Stomach smooth muscle (tissue), 2 donors: Measurements from ENCODE around the gene GPBP1L1.

ENCODE experiments used
- H3K27ac ChIP-seq: one replicate; pipeline ENCODE4 v1.7.0; 2013; ENCODE audit warnings: mild to moderate bottlenecking, low read length, inconsistent platforms
- H3K27me3 ChIP-seq, 2 donors: one replicate each; pipeline ENCODE4 v1.7.0; 2013; ENCODE audit warnings: low read length in 2 of 2; ENCODE audit not compliant: insufficient read depth in 2 of 2, control insufficient read depth in 1 of 2
- H3K36me3 ChIP-seq, 2 donors: one replicate each; pipeline ENCODE4 v1.7.0; 2013; ENCODE audit warnings: low read length in 2 of 2; ENCODE audit not compliant: control insufficient read depth in 2 of 2, insufficient read depth in 2 of 2
- H3K4me1 ChIP-seq: one replicate; pipeline ENCODE4 v1.7.0; 2013; ENCODE audit warnings: low read length; ENCODE audit not compliant: control insufficient read depth, insufficient read depth
- H3K4me3 ChIP-seq, 2 donors: one replicate each; pipeline ENCODE4 v1.7.0; 2013; ENCODE audit warnings: low read length in 2 of 2
- H3K9ac ChIP-seq, 2 donors: one replicate each; pipeline ENCODE4 v1.7.0; 2013; ENCODE audit warnings: low read length in 2 of 2, mild to moderate bottlenecking in 1 of 2
- H3K9me3 ChIP-seq, 2 donors: one replicate each; pipeline ENCODE4 v1.7.0; 2013; ENCODE audit warnings: low read length in 2 of 2; ENCODE audit not compliant: control insufficient read depth in 2 of 2
- donor health status: healthy.
- donor health status: Pancreatic carcinoma.

GPBP1L1 gene

GRCh38 chr1:45666836-45667235 lies 19.5 kb downstream of the GPBP1L1 start:
- Histone ChIP-seq H3K27ac (no peak overlapping the region), H3K9ac (no peak overlapping the region), H3K27me3 (no peaks in the 10 kb centered on the region), H3K4me3 (no peak overlapping the region), H3K9me3 (no peaks in the 10 kb centered on the region), H3K4me1 (peaks cover 7% of the 10 kb centered on the region), H3K36me3 (no peaks in the 10 kb centered on the region)

GRCh38 chr1:45660336-45660735 lies 26.0 kb downstream of the GPBP1L1 start:
- Histone ChIP-seq H3K36me3 (peaks cover 30 to 38% of the 10 kb centered on the region in 2 donors), H3K27ac (no peak overlapping the region), H3K9ac (no peak overlapping the region), H3K27me3 (no peaks in the 10 kb centered on the region), H3K4me3 (no peak overlapping the region), H3K4me1 (no peaks in the 10 kb centered on the region), H3K9me3 (no peaks in the 10 kb centered on the region)

GRCh38 chr1:45659222-45659621 lies 27.1 kb downstream of the GPBP1L1 start:
- H3K36me3 ChIP-seq, result peaks cover 39 to 49% of the 10 kb centered on the region in 2 donors
- H3K9ac ChIP-seq, result no peak overlapping the region
- H3K9me3 ChIP-seq, result no peaks in the 10 kb centered on the region
- no peak overlapping the region for H3K4me3 ChIP-seq
- no peaks in the 10 kb centered on the region for H3K27me3 ChIP-seq
- no peak overlapping the region for H3K27ac ChIP-seq
- H3K4me1 ChIP-seq, result no peaks in the 10 kb centered on the region

- Histone ChIP-seq H3K27me3 (no peaks in the 10 kb centered on the region), H3K9ac (no peak overlapping the region), H3K4me1 (no peaks in the 10 kb centered on the region), H3K9me3 (no peaks in the 10 kb centered on the region), H3K27ac (no peak overlapping the region), H3K36me3 (peaks cover 42 to 50% of the 10 kb centered on the region in 2 donors), H3K4me3 (no peak overlapping the region)
These were observed 28.2 kb downstream of the GPBP1L1 start for GRCh38 chr1:45658171-45658570.

- H3K4me1 ChIP-seq, result no peaks in the 10 kb centered on the region
- H3K27me3 ChIP-seq, result no peaks in the 10 kb centered on the region
- no peak overlapping the region for H3K27ac ChIP-seq
- no peaks in the 10 kb centered on the region for H3K9me3 ChIP-seq
- peaks cover 46 to 54% of the 10 kb centered on the region in 2 donors for H3K36me3 ChIP-seq
- no peak overlapping the region for H3K9ac ChIP-seq
- no peak overlapping the region for H3K4me3 ChIP-seq
These were observed 29.6 kb downstream of the GPBP1L1 start for GRCh38 chr1:45656573-45657226.

GRCh38 chr1:45654540-45655280 lies 31.6 kb downstream of the GPBP1L1 start:
- Histone ChIP-seq H3K4me1 (no peaks in the 10 kb centered on the region), H3K4me3 (no peak overlapping the region), H3K9me3 (no peaks in the 10 kb centered on the region), H3K27ac (no peak overlapping the region), H3K27me3 (no peaks in the 10 kb centered on the region), H3K36me3 (peaks cover 50 to 51% of the 10 kb centered on the region in 2 donors), H3K9ac (no peak overlapping the region)

- peak overlapping the region; percentile 22 to 28 for H3K4me3 ChIP-seq
- H3K4me1 ChIP-seq, result peaks cover 6% of the 10 kb centered on the region
- peaks cover 12 to 17% of the 10 kb centered on the region in 2 donors for H3K36me3 ChIP-seq
- H3K27me3 ChIP-seq, result no peaks in the 10 kb centered on the region
- H3K9me3 ChIP-seq, result no peaks in the 10 kb centered on the region
- H3K9ac ChIP-seq, result peak overlapping the region in 1 of 2 donors; percentile 11
- H3K27ac ChIP-seq, result peak overlapping the region; percentile 18
These were observed 38.9 kb downstream of the GPBP1L1 start for GRCh38 chr1:45647248-45648021.

GRCh38 chr1:45644661-45645060 lies 41.7 kb downstream of the GPBP1L1 start:
- Histone ChIP-seq H3K9ac (no peak overlapping the region), H3K4me3 (no peak overlapping the region), H3K36me3 (peaks cover 13 to 18% of the 10 kb centered on the region in 2 donors), H3K4me1 (peaks cover 6% of the 10 kb centered on the region), H3K27me3 (no peaks in the 10 kb centered on the region), H3K27ac (no peak overlapping the region), H3K9me3 (no peaks in the 10 kb centered on the region)

- Histone ChIP-seq H3K4me3 (no peak overlapping the region), H3K4me1 (peaks cover 6% of the 10 kb centered on the region), H3K9ac (no peak overlapping the region), H3K36me3 (peaks cover 15 to 21% of the 10 kb centered on the region in 2 donors), H3K27me3 (no peaks in the 10 kb centered on the region), H3K9me3 (no peaks in the 10 kb centered on the region), H3K27ac (no peak overlapping the region)
These were observed 42.4 kb downstream of the GPBP1L1 start for GRCh38 chr1:45643978-45644377.

- H3K4me1 ChIP-seq, result peaks cover 6% of the 10 kb centered on the region
- no peaks in the 10 kb centered on the region for H3K9me3 ChIP-seq
- no peak overlapping the region for H3K4me3 ChIP-seq
- H3K27me3 ChIP-seq, result no peaks in the 10 kb centered on the region
- no peak overlapping the region for H3K9ac ChIP-seq
- no peak overlapping the region for H3K27ac ChIP-seq
- peaks cover 18 to 25% of the 10 kb centered on the region in 2 donors for H3K36me3 ChIP-seq
These were observed 43.0 kb downstream of the GPBP1L1 start for GRCh38 chr1:45643321-45643720.
